A549 (cell line): ENCODE data around the gene ENDOG. TPM values are rescaled to one million over a fixed set of nuclear protein-coding genes. Genes with fewer than 3 reads are reported as not detected.
"Not testable (repeated sequence)": the region's sequence is repeated elsewhere in the genome, so short reads cannot be mapped to it uniquely, and the experiment has no call there.

Source experiments
- ATAC-seq, 2 experiments: fragments of 200-7000 bp in 1 of 2; fragments of >200 bp in 1 of 2; cut with Nextera tagmentation in 1 of 2; cut with Tn5 transposase in 1 of 2; 3 replicates each; pipeline versions ENCODE4 v1.8.0 to v1.9.1; 2018 to 2020; ENCODE audit warnings: mild to moderate bottlenecking in 1 of 2, moderate library complexity in 1 of 2
- CTCF ChIA-PET: fragments of 300-600 bp; sonication (Branson Sonifier 250); formaldehyde crosslinking; extraction: SDS; loops from one replicate; lab custom pipeline; 2021; ENCODE audit warnings: antibody characterized with exemption, inconsistent platforms; lab: Yijun Ruan, JAX
- POLR2A ChIA-PET: fragments of 350-600 bp; formaldehyde crosslinking; extraction: SDS; loops from one replicate; lab custom pipeline; 2021; ENCODE audit warnings: antibody characterized with exemption, inconsistent platforms; lab: Yijun Ruan, JAX
- DNase-seq, 2 experiments: peaks; one replicate each; pipeline versions ENCODE4 v3.0.0 to v3.0.0-alpha.2; 2011 to 2016; ENCODE audit warnings: low read depth in 1 of 2, low spot score in 1 of 2
- FAIRE-seq: peaks from 2 replicates; lab custom pipeline; 2011; peaks lifted over from hg19 to GRCh38; lab: Jason Lieb, UNC
- H3K27ac ChIP-seq, 2 experiments: fragments of >200 bp; sonication (Bioruptor Twin); formaldehyde crosslinking; 3 replicates each; pipeline ENCODE4 v1.5.1; 2016 to 2017
- H3K4me1 ChIP-seq: fragments of >200 bp; sonication (Bioruptor Twin); formaldehyde crosslinking; 3 replicates; pipeline ENCODE4 v1.6.1; 2016
- H3K4me2 ChIP-seq: fragments of >200 bp; sonication (Bioruptor Twin); formaldehyde crosslinking; 3 replicates; pipeline ENCODE4 v1.6.1; 2016
- H3K4me3 ChIP-seq: fragments of >200 bp; sonication (Bioruptor Twin); formaldehyde crosslinking; 3 replicates; pipeline ENCODE4 v1.5.1; 2016
- H3K9me3 ChIP-seq: fragments of >200 bp; sonication (Bioruptor Twin); formaldehyde crosslinking; 3 replicates; pipeline ENCODE4 v1.6.1; 2016
- CBX8 ChIP-seq: fragments of 200-600 bp; sonication (generic); IDR thresholded peaks from 2 replicates; pipeline ENCODE4 v1.6.1; 2016
- CHD2 ChIP-seq: fragments of 150-350 bp; IDR thresholded peaks from 2 replicates; pipeline ENCODE4 v1.6.1; 2014; ENCODE audit warnings: low read length; ENCODE audit not compliant: partially characterized antibody
- CHD4 ChIP-seq: fragments of 200-600 bp; sonication (generic); IDR thresholded peaks from 2 replicates; pipeline ENCODE4 v1.6.1; 2016; ENCODE audit warnings: antibody characterized with exemption, mild to moderate bottlenecking, borderline replicate concordance
- ESRRA ChIP-seq: fragments of 150-350 bp; IDR thresholded peaks from 2 replicates; pipeline ENCODE4 v1.6.1; 2014; ENCODE audit warnings: mild to moderate bottlenecking, low read length, borderline replicate concordance
- FOSL2 ChIP-seq, 2 experiments: fragments of 450-650 bp in 1 of 2; fragments of >200 bp in 1 of 2; sonication (Bioruptor Twin) in 1 of 2; formaldehyde crosslinking; IDR thresholded peaks; 2 replicates each; pipeline versions ENCODE4 v1.5.0 to v1.6.1; 2016 to 2020; ENCODE audit warnings: mild to moderate bottlenecking in 1 of 2, moderate library complexity in 1 of 2
- HOXB5 ChIP-seq: fragments of 250-450 bp; sonication (Bioruptor Pico); IDR thresholded peaks from 2 replicates; pipeline ENCODE4 v1.5.0; 2020; ENCODE audit warnings: mild to moderate bottlenecking, moderate library complexity
- MYC ChIP-seq: IDR thresholded peaks from 2 replicates; pipeline ENCODE4 v1.6.1; 2012; ENCODE audit warnings: mild to moderate bottlenecking, inconsistent platforms, low read length, improper control_type of control experiment, borderline replicate concordance
- NPAS2 ChIP-seq: fragments of 250-450 bp; sonication (Bioruptor Pico); IDR thresholded peaks from 2 replicates; pipeline ENCODE4 v1.8.0; 2022; ENCODE audit warnings: mild to moderate bottlenecking, moderate library complexity, borderline replicate concordance
- PHF8 ChIP-seq: fragments of 200-600 bp; sonication (generic); IDR thresholded peaks from 2 replicates; pipeline ENCODE4 v1.6.1; 2016; ENCODE audit warnings: low read depth, mild to moderate bottlenecking, antibody characterized with exemption, moderate library complexity, borderline replicate concordance
- RAD21 ChIP-seq, 2 experiments: fragments of >200 bp in 1 of 2; sonication (Bioruptor Twin) in 1 of 2; formaldehyde crosslinking in 1 of 2; IDR thresholded peaks in 1 of 2; conservative IDR thresholded peaks in 1 of 2; 2 replicates in 1 of 2; 3 replicates in 1 of 2; pipeline ENCODE4 v1.6.1; 2012 to 2018; ENCODE audit warnings: inconsistent platforms in 1 of 2
- RARB ChIP-seq: fragments of 250-450 bp; sonication (Bioruptor Pico); IDR thresholded peaks from 2 replicates; pipeline ENCODE4 v1.8.0; 2021; ENCODE audit warnings: mild to moderate bottlenecking, moderate library complexity
- ZFP36 ChIP-seq: fragments of 450-650 bp; IDR thresholded peaks from 2 replicates; pipeline ENCODE4 v1.6.1; 2014; ENCODE audit warnings: borderline replicate concordance; ENCODE audit not compliant: partially characterized antibody
- ZNF302 ChIP-seq: fragments of 250-450 bp; sonication (Bioruptor Pico); IDR thresholded peaks from 2 replicates; pipeline ENCODE4 v1.9.0; 2021; ENCODE audit warnings: inconsistent platforms, mild to moderate bottlenecking, moderate library complexity
- ZSCAN20 ChIP-seq: fragments of 250-450 bp; sonication (Bioruptor Pico); IDR thresholded peaks from 2 replicates; pipeline ENCODE4 v1.8.0; 2022; ENCODE audit warnings: mild to moderate bottlenecking, moderate library complexity
- WGBS: methylation state at CpG from one replicate; pipeline ENCODE4 v1.1.6; 2017; ENCODE audit errors: missing lambda C conversion rate; 5-methylcytosine and 5-hydroxymethylcytosine counted together
- polyA plus RNA-seq, 4 experiments: library from polyadenylated mRNA; depleted of rRNA in 3 of 4; stranded (reverse); fragments of >200 nt; fragmentation: RNase III in 1 of 4; extraction: RNeasy Plus Mini Kit Qiagen cat#74134 plus additional on column Dnase treatment in 1 of 4; gene quantifications; 2 replicates in 3 of 4; 3 replicates in 1 of 4; pipeline ENCODE4 v1.2.3, GENCODE V29; 2011 to 2017
- TF ChIP-seq, protein P1 (sequence below): IDR thresholded peaks from 2 replicates; pipeline ENCODE4 v1.6.1; 2012; ENCODE audit warnings: low read depth, borderline replicate concordance
- TF ChIP-seq, protein P2 (sequence below): fragments of 450-650 bp; IDR thresholded peaks from 2 replicates; pipeline ENCODE4 v1.6.1; 2014; ENCODE audit warnings: antibody characterized with exemption

Gene ENDOG
- polyA plus RNA-seq, 2 of the 4 experiments (the other 2 are of a cell fraction) = 12.8 to 18.6 TPM

DNA sequence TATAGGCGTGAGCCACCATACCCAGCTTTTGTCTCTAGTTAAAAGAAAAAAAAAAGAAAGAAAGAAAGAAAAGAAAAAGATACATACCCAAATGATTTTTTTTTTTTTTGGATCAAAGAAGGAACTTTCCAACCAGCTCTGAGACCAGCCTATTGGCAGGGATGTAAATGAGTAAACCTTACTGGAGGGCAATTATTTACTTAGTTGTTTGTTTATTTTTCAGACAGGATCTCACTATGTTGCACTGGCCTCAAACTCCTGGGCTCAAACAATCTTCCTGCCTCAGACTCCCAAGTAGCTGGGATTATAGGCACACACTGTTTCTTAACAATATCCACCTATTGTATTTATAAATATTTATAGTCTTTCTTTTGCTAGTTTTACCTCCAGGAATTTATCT lies 22.2 kb downstream of the ENDOG start:
- no peaks in the 10 kb centered on the region for H3K4me1 ChIP-seq
- no peak for ATAC-seq
- H3K9me3 ChIP-seq = no peaks in the 10 kb centered on the region
- 100% methylated on average over 1 of the region's 1 CpG for WGBS
- no peak overlapping the region for H3K27ac ChIP-seq
- CTCF ChIA-PET = interaction anchor here (0.6 kb wide), 3 partner anchors 11 to 181 kb away, joined by 3 to 5 read pairs (median 3); partner anchors contain the start of gene SPOUT1
- no peak overlapping the region for H3K4me2 ChIP-seq
- no peak for DNase-seq
- no peak for FAIRE-seq
- POLR2A ChIA-PET = no interaction called here
- TF ChIP-seq NPAS2 (no peak), ZNF302 (no peak), ESRRA (no peak), FOSL2 (IDR thresholded peaks at IDR 0.05) (no peak), FOSL2 (CRISPR knock-in tag; IDR thresholded peaks at IDR 0.05) (no peak), HOXB5 (CRISPR knock-in tag) (no peak), RAD21 (conservative IDR thresholded peaks at IDR 0.05 in 1 of 2, IDR thresholded peaks at IDR 0.05 in 1 of 2) (no peak), CHD2 (no peak), CBX8 (no peak), PHF8 (no peak), CHD4 (no peak)
- TF ChIP-seq, protein P1, sequence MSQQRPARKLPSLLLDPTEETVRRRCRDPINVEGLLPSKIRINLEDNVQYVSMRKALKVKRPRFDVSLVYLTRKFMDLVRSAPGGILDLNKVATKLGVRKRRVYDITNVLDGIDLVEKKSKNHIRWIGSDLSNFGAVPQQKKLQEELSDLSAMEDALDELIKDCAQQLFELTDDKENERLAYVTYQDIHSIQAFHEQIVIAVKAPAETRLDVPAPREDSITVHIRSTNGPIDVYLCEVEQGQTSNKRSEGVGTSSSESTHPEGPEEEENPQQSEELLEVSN = no peak
- TF ChIP-seq, protein P2, sequence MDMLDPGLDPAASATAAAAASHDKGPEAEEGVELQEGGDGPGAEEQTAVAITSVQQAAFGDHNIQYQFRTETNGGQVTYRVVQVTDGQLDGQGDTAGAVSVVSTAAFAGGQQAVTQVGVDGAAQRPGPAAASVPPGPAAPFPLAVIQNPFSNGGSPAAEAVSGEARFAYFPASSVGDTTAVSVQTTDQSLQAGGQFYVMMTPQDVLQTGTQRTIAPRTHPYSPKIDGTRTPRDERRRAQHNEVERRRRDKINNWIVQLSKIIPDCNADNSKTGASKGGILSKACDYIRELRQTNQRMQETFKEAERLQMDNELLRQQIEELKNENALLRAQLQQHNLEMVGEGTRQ = no peak
- H3K4me3 ChIP-seq = no peak overlapping the region

DNA sequence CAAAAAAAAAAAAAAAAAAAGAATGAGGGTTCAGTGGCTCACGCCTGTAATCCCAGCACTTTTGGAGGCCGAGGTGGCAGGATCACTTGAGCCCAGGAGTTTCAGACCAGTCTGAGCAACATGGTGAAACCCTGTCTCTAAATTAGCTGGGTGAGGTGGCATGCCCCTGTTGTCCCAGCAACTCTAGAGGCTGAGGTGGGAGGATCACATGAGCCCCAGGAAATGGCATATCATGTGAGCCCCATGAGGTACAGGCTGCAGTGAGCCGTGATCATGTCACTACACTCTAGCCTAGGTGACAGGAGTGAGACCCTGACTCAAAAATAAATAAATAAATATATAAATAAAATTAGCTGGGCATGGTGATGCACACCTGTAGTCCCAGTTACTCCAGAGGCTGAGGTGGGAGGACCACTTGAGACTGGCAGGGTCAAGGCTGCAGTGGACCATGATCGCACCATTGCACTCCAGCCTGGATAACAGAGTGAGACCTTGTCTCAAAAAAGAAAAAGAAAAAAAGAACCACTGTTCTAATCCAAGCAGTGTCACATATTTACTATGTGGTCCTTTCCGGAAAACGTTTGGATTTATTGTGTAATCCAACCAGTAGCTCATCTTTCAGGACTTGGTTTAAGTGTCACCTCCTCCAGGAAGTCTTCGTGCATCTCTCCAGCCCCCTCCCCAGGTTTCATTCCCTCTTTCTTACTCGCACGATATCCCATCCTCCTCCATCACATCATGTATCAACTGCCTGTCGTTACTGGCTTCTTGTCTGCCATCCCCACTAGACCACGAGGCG lies 23.6 kb downstream of the ENDOG start:
- Histone ChIP-seq H3K4me2 (no peak overlapping the region), H3K4me1 (no peaks in the 10 kb centered on the region), H3K4me3 (no peak overlapping the region), H3K27ac (no peak overlapping the region), H3K9me3 (no peaks in the 10 kb centered on the region)
- ATAC-seq = no peak
- ChIA-PET CTCF (interaction anchor here (0.6 to 4.6 kb wide), 4 partner anchors 10 to 135 kb away, joined by 4 to 30 read pairs (median 4); no protein-coding TSS in a partner anchor), POLR2A (no interaction called here)
- no peak for DNase-seq
- TF ChIP-seq ZSCAN20 (CRISPR knock-in tag) = no peak
- TF ChIP-seq FOSL2 (IDR thresholded peaks at IDR 0.05) = no peak
- TF ChIP-seq FOSL2 (CRISPR knock-in tag; IDR thresholded peaks at IDR 0.05) = no peak
- TF ChIP-seq PHF8 = no peak
- no peak for TF ChIP-seq MYC
- peak; percentile 24 for TF ChIP-seq ZFP36
- no peak for TF ChIP-seq RARB
- FAIRE-seq = no peak
- 87% methylated on average over 12 of the region's 12 CpGs for WGBS

DNA sequence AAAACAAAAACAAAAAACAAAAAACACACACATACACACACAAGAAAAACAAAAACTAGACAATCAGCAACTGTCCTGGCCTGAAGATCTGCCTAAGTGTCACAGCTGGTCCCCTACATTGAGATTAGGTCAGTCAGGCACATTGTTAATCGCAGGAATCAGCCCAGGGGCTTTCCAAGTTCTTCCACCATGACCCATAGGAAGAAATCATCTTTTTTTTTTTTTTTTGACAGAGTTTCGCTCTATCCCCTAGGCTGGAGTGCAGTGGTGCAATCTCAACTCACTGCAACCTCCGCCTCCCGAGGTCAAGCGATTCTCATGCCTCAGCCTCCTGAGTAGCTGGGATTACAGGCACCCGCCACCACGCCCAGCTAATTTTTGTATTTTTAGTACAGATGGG lies 24.9 kb downstream of the ENDOG start:
- POLR2A ChIA-PET = not testable (repeated sequence)

More for the DNA sequence above, 24.9 kb downstream of the ENDOG start:
- DNase-seq, ATAC-seq, H3K4me2 ChIP-seq, H3K27ac ChIP-seq, FAIRE-seq, H3K4me1 ChIP-seq, H3K9me3 ChIP-seq, H3K4me3 ChIP-seq: not testable (repeated sequence)
- 83% methylated on average over 7 of the region's 7 CpGs for WGBS
- CTCF ChIA-PET = interaction anchor here (0.7 to 4.6 kb wide), 5 partner anchors 9 to 537 kb away, joined by 3 to 30 read pairs (median 6); no protein-coding TSS in a partner anchor
